Measurements from ENCODE around the gene CD84. TPM values are rescaled to one million over a fixed set of nuclear protein-coding genes. Genes with fewer than 3 reads are reported as not detected.
"Not testable (repeated sequence)": the region's sequence is repeated elsewhere in the genome, so short reads cannot be mapped to it uniquely, and the experiment has no call there.

The CD84 gene
- total and polyA plus RNA-seq, 4 experiments from 2014 or later = 15.9 to 98.9 (median 65.6) TPM

GRCh38 chr1:160520999-160521398 lies 58.3 kb downstream of the CD84 start:
- CTCF ChIA-PET (ENCODE audit: partially characterized antibody) = interaction anchor here (1.1 to 2.0 kb wide), 3 partner anchors 86 to 94 kb away, joined by 3 to 6 read pairs (median 4); no protein-coding TSS in a partner anchor
- Mint-ChIP-seq H3K4me3 (peak overlapping the region; percentile 91 to 98 (median 95)), H3K27me3 (no peaks in the 10 kb centered on the region), H3K9me3 (peaks cover 0 to 15% (median 8%) of the 10 kb centered on the region in 8 donors), H3K36me3 (peaks cover 22 to 28% of the 10 kb centered on the region in 2 donors), H3K4me1 (peaks cover 69 to 90% (median 75%) of the 10 kb centered on the region in 4 donors), H3K27ac (peak overlapping the region; percentile 84 to 98 (median 95))
- Histone ChIP-seq H3K36me3 (ENCODE audit: insufficient read depth, low read length) (no peaks in the 10 kb centered on the region), H3K4me1 (ENCODE audit: insufficient read depth, low read length) (peaks cover 68% of the 10 kb centered on the region), H3K27me3 (ENCODE audit: insufficient read depth, low read length) (no peaks in the 10 kb centered on the region), H3K27ac (ENCODE audit: low read depth, low read length) (peak overlapping the region; percentile 60), H3K4me3 (ENCODE audit: low read length in 2 of 2) (peak overlapping the region; percentile 69 to 71), H3K9me3 (ENCODE audit: control insufficient read depth in 1 of 2, low read length in 2 of 2) (no peaks in the 10 kb centered on the region)
- POLR2A ChIA-PET (ENCODE audit: partially characterized antibody) = interaction anchor here (1.1 to 4.3 kb wide), 6 partner anchors 19 to 90 kb away, joined by 3 to 46 read pairs (median 20); partner anchors contain the start of gene CD84
- intact Hi-C loops (cut with micrococcal nuclease) = loop anchor here (10.0 kb wide), 1 partner anchor 176 kb away; the partner anchor contains the start of genes COPA and NCSTN
- peak in 2 of 5 donors; percentile 12 to 33 for DNase-seq

GRCh38 chr1:160520582-160520981 lies 58.7 kb downstream of the CD84 start:
- intact Hi-C loops (cut with micrococcal nuclease) = loop anchor here (10.0 kb wide), 1 partner anchor 176 kb away; the partner anchor contains the start of genes COPA and NCSTN
- peaks cover 73 to 94% (median 79%) of the 10 kb centered on the region in 4 donors for H3K4me1 Mint-ChIP-seq
- Histone ChIP-seq H3K4me1 (ENCODE audit: insufficient read depth, low read length) (peaks cover 72% of the 10 kb centered on the region), H3K27me3 (ENCODE audit: insufficient read depth, low read length) (no peaks in the 10 kb centered on the region), H3K27ac (ENCODE audit: low read depth, low read length) (peak overlapping the region; percentile 60), H3K4me3 (ENCODE audit: low read length in 2 of 2) (peak overlapping the region; percentile 69 to 71), H3K36me3 (ENCODE audit: insufficient read depth, low read length) (no peaks in the 10 kb centered on the region), H3K9me3 (ENCODE audit: control insufficient read depth in 1 of 2, low read length in 2 of 2) (no peaks in the 10 kb centered on the region)
- peak overlapping the region; percentile 91 to 98 (median 95) for H3K4me3 Mint-ChIP-seq
- CTCF ChIA-PET (ENCODE audit: partially characterized antibody) = interaction anchor here (1.0 to 2.0 kb wide), 3 partner anchors 9 to 92 kb away, joined by 3 to 6 read pairs (median 3); no protein-coding TSS in a partner anchor
- DNase-seq = no peak
- H3K27ac Mint-ChIP-seq = peak overlapping the region; percentile 84 to 98 (median 95)
- no peaks in the 10 kb centered on the region for H3K27me3 Mint-ChIP-seq
- H3K36me3 Mint-ChIP-seq = peaks cover 22 to 29% of the 10 kb centered on the region in 2 donors
- POLR2A ChIA-PET (ENCODE audit: partially characterized antibody) = interaction anchor here (0.9 to 4.3 kb wide), 10 partner anchors 9 to 91 kb away, joined by 3 to 46 read pairs (median 8); partner anchors contain the start of gene CD84
- H3K9me3 Mint-ChIP-seq = peaks cover 0 to 12% (median 7%) of the 10 kb centered on the region in 8 donors

GRCh38 chr1:160519642-160520435 lies 59.5 kb downstream of the CD84 start:
- peaks cover 78 to 97% (median 81%) of the 10 kb centered on the region in 4 donors for H3K4me1 Mint-ChIP-seq
- Histone ChIP-seq H3K4me3 (ENCODE audit: low read length in 2 of 2) (peak overlapping the region; percentile 69 to 71), H3K36me3 (ENCODE audit: insufficient read depth, low read length) (no peaks in the 10 kb centered on the region), H3K4me1 (ENCODE audit: insufficient read depth, low read length) (peaks cover 80% of the 10 kb centered on the region), H3K9me3 (ENCODE audit: control insufficient read depth in 1 of 2, low read length in 2 of 2) (no peaks in the 10 kb centered on the region), H3K27me3 (ENCODE audit: insufficient read depth, low read length) (no peaks in the 10 kb centered on the region), H3K27ac (ENCODE audit: low read depth, low read length) (peak overlapping the region; percentile 60)
- POLR2A ChIA-PET (ENCODE audit: partially characterized antibody) = interaction anchor here (0.7 to 1.7 kb wide), 15 partner anchors 10 to 127 kb away, joined by 3 to 18 read pairs (median 3); partner anchors contain the start of gene SLAMF1
- peaks cover 21 to 25% of the 10 kb centered on the region in 2 donors for H3K36me3 Mint-ChIP-seq
- intact Hi-C loops (cut with micrococcal nuclease) = loop anchor here (1.0 to 10.0 kb wide), 2 partner anchors 91 to 175 kb away; partner anchors contain the start of genes COPA and NCSTN
- no peaks in the 10 kb centered on the region for H3K27me3 Mint-ChIP-seq
- CTCF ChIA-PET (ENCODE audit: partially characterized antibody) = interaction anchor here (0.6 to 1.0 kb wide), 4 partner anchors 9 to 62 kb away, joined by 3 read pairs; no protein-coding TSS in a partner anchor
- H3K9me3 Mint-ChIP-seq = peaks cover 0 to 5% (median under 1%) of the 10 kb centered on the region in 8 donors
- peak; percentile 49 to 62 (median 56) for DNase-seq
- H3K4me3 Mint-ChIP-seq = peak overlapping the region; percentile 91 to 98 (median 95)
- H3K27ac Mint-ChIP-seq = peak overlapping the region; percentile 84 to 98 (median 95)

- CTCF ChIA-PET (ENCODE audit: partially characterized antibody); H3K4me3 ChIP-seq (ENCODE audit: low read length in 2 of 2); H3K9me3 ChIP-seq (ENCODE audit: control insufficient read depth in 1 of 2, low read length in 2 of 2); H3K27me3 Mint-ChIP-seq; H3K36me3 ChIP-seq (ENCODE audit: insufficient read depth, low read length); H3K27me3 ChIP-seq (ENCODE audit: insufficient read depth, low read length); intact Hi-C loops (cut with micrococcal nuclease); DNase-seq; H3K27ac ChIP-seq (ENCODE audit: low read depth, low read length): not testable (repeated sequence)
- Mint-ChIP-seq H3K4me3 (peak overlapping the region in 7 of 8 donors; percentile 25 to 94 (median 66)), H3K36me3 (peaks cover 41 to 43% of the 10 kb centered on the region in 2 donors), H3K27ac (peak overlapping the region in 4 of 7 donors; percentile 10 to 71 (median 44)), H3K9me3 (peaks cover 0 to 16% (median 7%) of the 10 kb centered on the region in 8 donors), H3K4me1 (peaks cover 83 to 100% (median 90%) of the 10 kb centered on the region in 4 donors)
- H3K4me1 ChIP-seq (ENCODE audit: insufficient read depth, low read length) = peaks cover 97% of the 10 kb centered on the region
- POLR2A ChIA-PET (ENCODE audit: partially characterized antibody) = interaction anchor here (1.1 to 1.5 kb wide), 2 partner anchors 20 to 60 kb away, joined by 4 read pairs; no protein-coding TSS in a partner anchor
These were observed 61.8 kb downstream of the CD84 start for GRCh38 chr1:160517519-160517918.

- Mint-ChIP-seq H3K4me3 (peak overlapping the region; percentile 47 to 79 (median 77)), H3K27ac (peak overlapping the region; percentile 5 to 87 (median 46)), H3K4me1 (peaks cover 79 to 96% (median 85%) of the 10 kb centered on the region in 4 donors), H3K9me3 (peaks cover 2 to 21% (median 10%) of the 10 kb centered on the region in 8 donors), H3K36me3 (peaks cover 54 to 57% of the 10 kb centered on the region in 2 donors)
- H3K9me3 ChIP-seq (ENCODE audit: control insufficient read depth in 1 of 2, low read length in 2 of 2); H3K27me3 ChIP-seq (ENCODE audit: insufficient read depth, low read length); intact Hi-C loops (cut with micrococcal nuclease); H3K27me3 Mint-ChIP-seq; H3K27ac ChIP-seq (ENCODE audit: low read depth, low read length); H3K4me3 ChIP-seq (ENCODE audit: low read length in 2 of 2); DNase-seq: not testable (repeated sequence)
- ChIA-PET POLR2A (ENCODE audit: partially characterized antibody) (interaction anchor here (1.1 to 2.0 kb wide), 4 partner anchors 11 to 62 kb away, joined by 3 to 5 read pairs (median 5); no protein-coding TSS in a partner anchor), CTCF (ENCODE audit: partially characterized antibody) (interaction anchor here (1.5 to 2.3 kb wide), 2 partner anchors 28 to 88 kb away, joined by 4 to 7 read pairs; no protein-coding TSS in a partner anchor)
- Histone ChIP-seq H3K4me1 (ENCODE audit: insufficient read depth, low read length) (peaks cover 82% of the 10 kb centered on the region), H3K36me3 (ENCODE audit: insufficient read depth, low read length) (peaks cover 16% of the 10 kb centered on the region)
These were observed 63.4 kb downstream of the CD84 start for GRCh38 chr1:160515908-160516307.

GRCh38 chr1:160504651-160505050 lies 74.6 kb downstream of the CD84 start:
- intact Hi-C loops (cut with micrococcal nuclease) = loop anchor here (5.0 kb wide), 1 partner anchor 38 kb away; no protein-coding TSS in a partner anchor
- no peak for DNase-seq
- Histone ChIP-seq H3K4me3 (ENCODE audit: low read length in 2 of 2) (no peak overlapping the region), H3K4me1 (ENCODE audit: insufficient read depth, low read length) (peaks cover 43% of the 10 kb centered on the region), H3K36me3 (ENCODE audit: insufficient read depth, low read length) (no peaks in the 10 kb centered on the region), H3K27ac (ENCODE audit: low read depth, low read length) (no peak overlapping the region), H3K9me3 (ENCODE audit: control insufficient read depth in 1 of 2, low read length in 2 of 2) (peaks cover 0 to 8% of the 10 kb centered on the region in 2 donors), H3K27me3 (ENCODE audit: insufficient read depth, low read length) (no peaks in the 10 kb centered on the region)
- peaks cover 37 to 65% (median 50%) of the 10 kb centered on the region in 4 donors for H3K4me1 Mint-ChIP-seq
- CTCF ChIA-PET (ENCODE audit: partially characterized antibody) = interaction anchor here (1.2 to 1.4 kb wide), 2 partner anchors 18 to 40 kb away, joined by 3 read pairs; partner anchors contain the start of gene SLAMF6
- H3K27me3 Mint-ChIP-seq = no peaks in the 10 kb centered on the region
- H3K27ac Mint-ChIP-seq = peak overlapping the region in 3 of 7 donors; percentile 15 to 36 (median 35)
- POLR2A ChIA-PET (ENCODE audit: partially characterized antibody) = interaction anchor here (1.3 to 1.4 kb wide), 2 partner anchors 11 to 21 kb away, joined by 4 to 5 read pairs; no protein-coding TSS in a partner anchor
- peaks cover 2 to 51% (median 41%) of the 10 kb centered on the region in 8 donors for H3K9me3 Mint-ChIP-seq
- peaks cover 75 to 82% of the 10 kb centered on the region in 2 donors for H3K36me3 Mint-ChIP-seq
- H3K4me3 Mint-ChIP-seq = peak overlapping the region in 3 of 8 donors; percentile 25 to 66 (median 48)
